K562 (cell line): ENCODE measurements around the gene MRPL4. TPM values are rescaled to one million over a fixed set of nuclear protein-coding genes. Genes with fewer than 3 reads are reported as not detected.
A peak's percentile ranks its signal among the peaks of the same experiment; 100 is the strongest.

Experiments used
- CEBPG ChIP-seq, 3 experiments: fragments of 200-800 bp in 1 of 3; sonication (Bioruptor generic) in 1 of 3; sonication (generic) in 1 of 3; formaldehyde crosslinking in 1 of 3; IDR thresholded peaks in 2 of 3; conservative IDR thresholded peaks in 1 of 3; 2 replicates each; pipeline versions ENCODE4 v1.6.1 to v1.8.0; 2016 to 2022; ENCODE audit warnings: missing compliant biosample characterization in 2 of 3, missing genetic modification characterization in 2 of 3, mild to moderate bottlenecking in 1 of 3, missing genetic modification reagents in 1 of 3
- HDAC8 ChIP-seq: fragments of 450-650 bp; IDR thresholded peaks from 2 replicates; pipeline ENCODE4 v1.6.1; 2016; ENCODE audit warnings: mild to moderate bottlenecking, missing genetic modification characterization, moderate library complexity, missing compliant biosample characterization
- HSF4 ChIP-seq: fragments of 250-450 bp; sonication (Bioruptor Pico); IDR thresholded peaks from 2 replicates; pipeline ENCODE4 v2.1.2; 2022; ENCODE audit warnings: mild to moderate bottlenecking, moderate library complexity, borderline replicate concordance
- ZNF311 ChIP-seq: fragments of 250-450 bp; sonication (Bioruptor Pico); IDR thresholded peaks from 2 replicates; pipeline ENCODE4 v1.4.0; 2020; ENCODE audit warnings: mild to moderate bottlenecking, moderate library complexity
- ZZZ3 ChIP-seq: fragments of 450-650 bp; IDR thresholded peaks from 2 replicates; pipeline ENCODE4 v1.6.1; 2016; ENCODE audit warnings: antibody characterized with exemption, mild to moderate bottlenecking, moderate library complexity
- polyA plus RNA-seq, 8 experiments: library from polyadenylated mRNA; depleted of rRNA in 4 of 8; stranded (reverse) in 5 of 8; unstranded in 3 of 8; fragments of >200 nt; fragmentation: Nextera tagmentation in 2 of 8; fragmentation: Illumina TruSeq in 1 of 8; extraction: Ambion mirVana in 2 of 8; extraction: Trizol in 1 of 8; gene quantifications; 2 replicates each; pipeline versions ENCODE4 v1.2.1 to v1.2.3, GENCODE V29; 2011 to 2014; ENCODE audit warnings: inconsistent platforms in 1 of 8, missing spikeins in 1 of 8
- total RNA-seq, 7 experiments: library from RNA; depleted of rRNA in 6 of 7; stranded (reverse); fragments of >200 nt in 6 of 7; fragmentation: Illumina TruSeq in 2 of 7; extraction: Trizol in 2 of 7; gene quantifications; 2 replicates each; pipeline versions ENCODE4 v1.2.1 to v1.2.3, GENCODE V29; 2011 to 2021; ENCODE audit warnings: low replicate concordance in 1 of 7
- TF ChIP-seq, protein P1 (sequence below): sonication (generic); formaldehyde crosslinking; IDR thresholded peaks from 2 replicates; pipeline ENCODE4 v1.8.0; 2023; ENCODE audit warnings: missing genetic modification reagents, mild to moderate bottlenecking, borderline replicate concordance
- TF ChIP-seq, protein P2 (sequence below): sonication (generic); formaldehyde crosslinking; IDR thresholded peaks from 2 replicates; pipeline ENCODE4 v1.8.0; 2022; ENCODE audit warnings: mild to moderate bottlenecking, missing genetic modification reagents
- TF ChIP-seq, protein P3 (sequence below): fragments of 250-450 bp; sonication (Bioruptor Pico); IDR thresholded peaks from 2 replicates; pipeline ENCODE4 v1.4.0; 2020; ENCODE audit warnings: mild to moderate bottlenecking
- TF ChIP-seq, protein P4 (sequence below), 3 experiments: fragments of 200-800 bp in 1 of 3; fragments of 250-450 bp in 1 of 3; fragments of 450-650 bp in 1 of 3; sonication (Bioruptor Pico) in 1 of 3; sonication (Bioruptor generic) in 1 of 3; formaldehyde crosslinking in 1 of 3; IDR thresholded peaks; 2 replicates each; pipeline versions ENCODE4 v1.6.1 to v1.8.0; 2016 to 2022; ENCODE audit warnings: mild to moderate bottlenecking in 2 of 3, missing genetic modification characterization in 2 of 3, missing compliant biosample characterization in 1 of 3, moderate library complexity in 1 of 3

Gene MRPL4
- total and polyA plus RNA-seq, 9 of the 15 experiments (the other 6 are each of a cell fraction or from before 2014, with no cell fraction given) = 1.4 to 239 (median 64.9) TPM

DNA sequence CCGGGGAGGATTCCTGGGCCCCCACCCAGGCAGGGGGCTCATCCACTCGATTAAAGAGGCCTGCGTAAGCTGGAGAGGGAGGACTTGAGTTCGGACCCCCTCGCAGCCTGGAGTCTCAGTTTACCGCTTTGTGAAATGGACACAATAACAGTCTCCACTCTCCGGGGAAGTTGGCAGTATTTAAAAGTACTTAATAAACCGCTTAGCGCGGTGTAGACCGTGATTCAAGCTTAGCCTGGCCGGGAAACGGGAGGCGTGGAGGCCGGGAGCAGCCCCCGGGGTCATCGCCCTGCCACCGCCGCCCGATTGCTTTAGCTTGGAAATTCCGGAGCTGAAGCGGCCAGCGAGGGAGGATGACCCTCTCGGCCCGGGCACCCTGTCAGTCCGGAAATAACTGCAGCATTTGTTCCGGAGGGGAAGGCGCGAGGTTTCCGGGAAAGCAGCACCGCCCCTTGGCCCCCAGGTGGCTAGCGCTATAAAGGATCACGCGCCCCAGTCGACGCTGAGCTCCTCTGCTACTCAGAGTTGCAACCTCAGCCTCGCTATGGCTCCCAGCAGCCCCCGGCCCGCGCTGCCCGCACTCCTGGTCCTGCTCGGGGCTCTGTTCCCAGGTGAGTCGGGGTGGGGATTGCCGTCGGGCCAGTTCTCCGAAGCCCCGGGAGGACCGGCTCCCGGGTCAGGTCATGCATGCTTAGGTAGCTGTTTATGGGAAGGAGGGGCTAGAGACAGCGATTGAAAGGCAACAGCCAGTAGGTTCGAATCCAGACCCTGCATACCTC lies 18.8 kb downstream of the MRPL4 start, which contains the start of gene ICAM1 (continued):
- TF ChIP-seq, protein P1, sequence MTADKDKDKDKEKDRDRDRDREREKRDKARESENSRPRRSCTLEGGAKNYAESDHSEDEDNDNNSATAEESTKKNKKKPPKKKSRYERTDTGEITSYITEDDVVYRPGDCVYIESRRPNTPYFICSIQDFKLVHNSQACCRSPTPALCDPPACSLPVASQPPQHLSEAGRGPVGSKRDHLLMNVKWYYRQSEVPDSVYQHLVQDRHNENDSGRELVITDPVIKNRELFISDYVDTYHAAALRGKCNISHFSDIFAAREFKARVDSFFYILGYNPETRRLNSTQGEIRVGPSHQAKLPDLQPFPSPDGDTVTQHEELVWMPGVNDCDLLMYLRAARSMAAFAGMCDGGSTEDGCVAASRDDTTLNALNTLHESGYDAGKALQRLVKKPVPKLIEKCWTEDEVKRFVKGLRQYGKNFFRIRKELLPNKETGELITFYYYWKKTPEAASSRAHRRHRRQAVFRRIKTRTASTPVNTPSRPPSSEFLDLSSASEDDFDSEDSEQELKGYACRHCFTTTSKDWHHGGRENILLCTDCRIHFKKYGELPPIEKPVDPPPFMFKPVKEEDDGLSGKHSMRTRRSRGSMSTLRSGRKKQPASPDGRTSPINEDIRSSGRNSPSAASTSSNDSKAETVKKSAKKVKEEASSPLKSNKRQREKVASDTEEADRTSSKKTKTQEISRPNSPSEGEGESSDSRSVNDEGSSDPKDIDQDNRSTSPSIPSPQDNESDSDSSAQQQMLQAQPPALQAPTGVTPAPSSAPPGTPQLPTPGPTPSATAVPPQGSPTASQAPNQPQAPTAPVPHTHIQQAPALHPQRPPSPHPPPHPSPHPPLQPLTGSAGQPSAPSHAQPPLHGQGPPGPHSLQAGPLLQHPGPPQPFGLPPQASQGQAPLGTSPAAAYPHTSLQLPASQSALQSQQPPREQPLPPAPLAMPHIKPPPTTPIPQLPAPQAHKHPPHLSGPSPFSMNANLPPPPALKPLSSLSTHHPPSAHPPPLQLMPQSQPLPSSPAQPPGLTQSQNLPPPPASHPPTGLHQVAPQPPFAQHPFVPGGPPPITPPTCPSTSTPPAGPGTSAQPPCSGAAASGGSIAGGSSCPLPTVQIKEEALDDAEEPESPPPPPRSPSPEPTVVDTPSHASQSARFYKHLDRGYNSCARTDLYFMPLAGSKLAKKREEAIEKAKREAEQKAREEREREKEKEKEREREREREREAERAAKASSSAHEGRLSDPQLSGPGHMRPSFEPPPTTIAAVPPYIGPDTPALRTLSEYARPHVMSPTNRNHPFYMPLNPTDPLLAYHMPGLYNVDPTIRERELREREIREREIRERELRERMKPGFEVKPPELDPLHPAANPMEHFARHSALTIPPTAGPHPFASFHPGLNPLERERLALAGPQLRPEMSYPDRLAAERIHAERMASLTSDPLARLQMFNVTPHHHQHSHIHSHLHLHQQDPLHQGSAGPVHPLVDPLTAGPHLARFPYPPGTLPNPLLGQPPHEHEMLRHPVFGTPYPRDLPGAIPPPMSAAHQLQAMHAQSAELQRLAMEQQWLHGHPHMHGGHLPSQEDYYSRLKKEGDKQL (CRISPR knock-in tag) = no peak; the same call in 1 of the 2 replicates
- TF ChIP-seq, protein P2, sequence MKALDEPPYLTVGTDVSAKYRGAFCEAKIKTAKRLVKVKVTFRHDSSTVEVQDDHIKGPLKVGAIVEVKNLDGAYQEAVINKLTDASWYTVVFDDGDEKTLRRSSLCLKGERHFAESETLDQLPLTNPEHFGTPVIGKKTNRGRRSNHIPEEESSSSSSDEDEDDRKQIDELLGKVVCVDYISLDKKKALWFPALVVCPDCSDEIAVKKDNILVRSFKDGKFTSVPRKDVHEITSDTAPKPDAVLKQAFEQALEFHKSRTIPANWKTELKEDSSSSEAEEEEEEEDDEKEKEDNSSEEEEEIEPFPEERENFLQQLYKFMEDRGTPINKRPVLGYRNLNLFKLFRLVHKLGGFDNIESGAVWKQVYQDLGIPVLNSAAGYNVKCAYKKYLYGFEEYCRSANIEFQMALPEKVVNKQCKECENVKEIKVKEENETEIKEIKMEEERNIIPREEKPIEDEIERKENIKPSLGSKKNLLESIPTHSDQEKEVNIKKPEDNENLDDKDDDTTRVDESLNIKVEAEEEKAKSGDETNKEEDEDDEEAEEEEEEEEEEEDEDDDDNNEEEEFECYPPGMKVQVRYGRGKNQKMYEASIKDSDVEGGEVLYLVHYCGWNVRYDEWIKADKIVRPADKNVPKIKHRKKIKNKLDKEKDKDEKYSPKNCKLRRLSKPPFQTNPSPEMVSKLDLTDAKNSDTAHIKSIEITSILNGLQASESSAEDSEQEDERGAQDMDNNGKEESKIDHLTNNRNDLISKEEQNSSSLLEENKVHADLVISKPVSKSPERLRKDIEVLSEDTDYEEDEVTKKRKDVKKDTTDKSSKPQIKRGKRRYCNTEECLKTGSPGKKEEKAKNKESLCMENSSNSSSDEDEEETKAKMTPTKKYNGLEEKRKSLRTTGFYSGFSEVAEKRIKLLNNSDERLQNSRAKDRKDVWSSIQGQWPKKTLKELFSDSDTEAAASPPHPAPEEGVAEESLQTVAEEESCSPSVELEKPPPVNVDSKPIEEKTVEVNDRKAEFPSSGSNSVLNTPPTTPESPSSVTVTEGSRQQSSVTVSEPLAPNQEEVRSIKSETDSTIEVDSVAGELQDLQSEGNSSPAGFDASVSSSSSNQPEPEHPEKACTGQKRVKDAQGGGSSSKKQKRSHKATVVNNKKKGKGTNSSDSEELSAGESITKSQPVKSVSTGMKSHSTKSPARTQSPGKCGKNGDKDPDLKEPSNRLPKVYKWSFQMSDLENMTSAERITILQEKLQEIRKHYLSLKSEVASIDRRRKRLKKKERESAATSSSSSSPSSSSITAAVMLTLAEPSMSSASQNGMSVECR (CRISPR knock-in tag) = no peak; the same call in 1 of the 2 replicates
- no peak for TF ChIP-seq HDAC8 (tag)
- no peak; the same call in 1 of the 2 replicates for TF ChIP-seq CEBPG (CRISPR knock-in tag; IDR thresholded peaks at IDR 0.05)
- no peak for TF ChIP-seq CEBPG (tag; conservative IDR thresholded peaks at IDR 0.05 in 1 of 2, IDR thresholded peaks at IDR 0.05 in 1 of 2)
- TF ChIP-seq ZNF311 = no peak
- TF ChIP-seq HSF4 (CRISPR knock-in tag) = no peak
- TF ChIP-seq, protein P3, sequence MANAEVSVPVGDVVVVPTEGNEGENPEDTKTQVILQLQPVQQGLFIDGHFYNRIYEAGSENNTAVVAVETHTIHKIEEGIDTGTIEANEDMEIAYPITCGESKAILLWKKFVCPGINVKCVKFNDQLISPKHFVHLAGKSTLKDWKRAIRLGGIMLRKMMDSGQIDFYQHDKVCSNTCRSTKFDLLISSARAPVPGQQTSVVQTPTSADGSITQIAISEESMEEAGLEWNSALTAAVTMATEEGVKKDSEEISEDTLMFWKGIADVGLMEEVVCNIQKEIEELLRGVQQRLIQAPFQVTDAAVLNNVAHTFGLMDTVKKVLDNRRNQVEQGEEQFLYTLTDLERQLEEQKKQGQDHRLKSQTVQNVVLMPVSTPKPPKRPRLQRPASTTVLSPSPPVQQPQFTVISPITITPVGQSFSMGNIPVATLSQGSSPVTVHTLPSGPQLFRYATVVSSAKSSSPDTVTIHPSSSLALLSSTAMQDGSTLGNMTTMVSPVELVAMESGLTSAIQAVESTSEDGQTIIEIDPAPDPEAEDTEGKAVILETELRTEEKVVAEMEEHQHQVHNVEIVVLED = no peak
- no peak for TF ChIP-seq ZZZ3
- TF ChIP-seq, protein P4, sequence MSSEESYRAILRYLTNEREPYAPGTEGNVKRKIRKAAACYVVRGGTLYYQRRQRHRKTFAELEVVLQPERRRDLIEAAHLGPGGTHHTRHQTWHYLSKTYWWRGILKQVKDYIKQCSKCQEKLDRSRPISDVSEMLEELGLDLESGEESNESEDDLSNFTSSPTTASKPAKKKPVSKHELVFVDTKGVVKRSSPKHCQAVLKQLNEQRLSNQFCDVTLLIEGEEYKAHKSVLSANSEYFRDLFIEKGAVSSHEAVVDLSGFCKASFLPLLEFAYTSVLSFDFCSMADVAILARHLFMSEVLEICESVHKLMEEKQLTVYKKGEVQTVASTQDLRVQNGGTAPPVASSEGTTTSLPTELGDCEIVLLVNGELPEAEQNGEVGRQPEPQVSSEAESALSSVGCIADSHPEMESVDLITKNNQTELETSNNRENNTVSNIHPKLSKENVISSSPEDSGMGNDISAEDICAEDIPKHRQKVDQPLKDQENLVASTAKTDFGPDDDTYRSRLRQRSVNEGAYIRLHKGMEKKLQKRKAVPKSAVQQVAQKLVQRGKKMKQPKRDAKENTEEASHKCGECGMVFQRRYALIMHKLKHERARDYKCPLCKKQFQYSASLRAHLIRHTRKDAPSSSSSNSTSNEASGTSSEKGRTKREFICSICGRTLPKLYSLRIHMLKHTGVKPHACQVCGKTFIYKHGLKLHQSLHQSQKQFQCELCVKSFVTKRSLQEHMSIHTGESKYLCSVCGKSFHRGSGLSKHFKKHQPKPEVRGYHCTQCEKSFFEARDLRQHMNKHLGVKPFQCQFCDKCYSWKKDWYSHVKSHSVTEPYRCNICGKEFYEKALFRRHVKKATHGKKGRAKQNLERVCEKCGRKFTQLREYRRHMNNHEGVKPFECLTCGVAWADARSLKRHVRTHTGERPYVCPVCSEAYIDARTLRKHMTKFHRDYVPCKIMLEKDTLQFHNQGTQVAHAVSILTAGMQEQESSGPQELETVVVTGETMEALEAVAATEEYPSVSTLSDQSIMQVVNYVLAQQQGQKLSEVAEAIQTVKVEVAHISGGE (CRISPR knock-in tag; IDR thresholded peaks at IDR 0.05) = peak in 1 of 3 experiments; percentile 92; a peak in 2 of 6 replicates
